H1 (cell line): ENCODE measurements around the gene CIBAR2. TPM values are rescaled to one million over a fixed set of nuclear protein-coding genes. Genes with fewer than 3 reads are reported as not detected.

Experiments used
- ATF2 ChIP-seq: IDR thresholded peaks from 2 replicates; pipeline ENCODE4 v1.6.1; 2012; ENCODE audit warnings: low read length, inconsistent platforms
- polyA plus RNA-seq, 7 experiments: library from polyadenylated mRNA; depleted of rRNA in 3 of 7; stranded (reverse) in 5 of 7; unstranded in 2 of 7; fragments of >200 nt in 5 of 7; fragments of 200-250 nt in 2 of 7; gene quantifications; 1 replicate in 5 of 7; 2 replicates in 1 of 7; 4 replicates in 1 of 7; pipeline versions ENCODE4 v1.2.1 to v1.2.3, GENCODE V29; 2011 to 2013; ENCODE audit warnings: missing spikeins in 2 of 7, mixed read lengths in 2 of 7
- total RNA-seq: library from RNA; stranded (reverse); fragmentation: NEBNext Ultra II Directional; extraction: Animal tissue kit (Norgen Biotek cat#: 25700); gene quantifications from 2 replicates; pipeline ENCODE4 v1.2.1, GENCODE V29; 2021

Gene CIBAR2
- total and polyA plus RNA-seq, 2 of the 8 experiments (the other 6 are each of a cell fraction or from before 2014, with no cell fraction given): 0.18 TPM; not detected in 1

DNA sequence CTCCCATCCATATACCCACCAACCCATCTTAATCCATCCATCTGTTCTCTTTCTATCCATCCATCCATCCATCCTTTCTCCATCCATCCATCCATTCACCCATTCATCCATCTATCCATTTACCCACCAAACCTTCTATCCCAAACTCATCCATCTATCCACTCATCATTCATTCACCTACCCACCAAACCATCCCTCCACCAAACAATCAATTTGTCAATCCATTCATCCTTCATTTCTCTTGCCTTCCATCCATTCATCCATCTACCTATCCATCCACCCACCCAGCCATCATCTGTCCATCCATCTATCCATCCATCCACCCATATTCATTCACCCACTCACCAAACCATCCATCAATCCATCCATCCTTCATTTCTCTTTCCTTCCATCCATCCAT lies 44.6 kb upstream of the CIBAR2 start (continued):
- TF ChIP-seq ATF2: no peak
